ENCODE measurements around the gene ATP2B3. TPM values are rescaled to one million over a fixed set of nuclear protein-coding genes. Genes with fewer than 3 reads are reported as not detected.

ATP2B3 gene
- 0.07 to 0.23 TPM (median 0.15 TPM) in 5 replicates for total RNA-seq (2022; extraction: Qiagen RNA extraction; ENCODE audit: low read depth)

DNA sequence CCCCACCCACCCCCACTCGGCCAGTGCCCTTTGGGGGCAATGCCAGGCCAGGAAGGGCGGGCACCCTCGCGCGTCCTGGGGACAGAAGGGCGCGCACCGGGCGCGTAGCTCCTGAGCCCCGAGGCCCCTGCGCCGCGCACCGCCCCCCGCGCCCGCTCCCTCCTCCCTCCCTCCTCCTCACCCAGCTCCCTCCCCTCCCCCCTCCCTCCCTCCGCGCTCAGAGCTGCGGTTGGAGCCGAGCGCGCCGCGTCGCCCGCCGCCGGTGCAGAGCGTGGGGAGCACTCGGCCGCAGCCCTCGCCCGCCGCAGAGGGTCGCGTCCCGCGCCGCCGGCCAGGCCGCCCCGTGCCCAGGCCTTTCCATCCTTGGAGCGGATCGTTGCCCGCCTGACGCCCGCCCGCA is at the start of gene ATP2B3:
TSS of gene ATP2B3 (plus strand) at position 220 of the 400 bp plus-strand sequence. CDS start 18,606 bp downstream, outside the sequence.

DNA sequence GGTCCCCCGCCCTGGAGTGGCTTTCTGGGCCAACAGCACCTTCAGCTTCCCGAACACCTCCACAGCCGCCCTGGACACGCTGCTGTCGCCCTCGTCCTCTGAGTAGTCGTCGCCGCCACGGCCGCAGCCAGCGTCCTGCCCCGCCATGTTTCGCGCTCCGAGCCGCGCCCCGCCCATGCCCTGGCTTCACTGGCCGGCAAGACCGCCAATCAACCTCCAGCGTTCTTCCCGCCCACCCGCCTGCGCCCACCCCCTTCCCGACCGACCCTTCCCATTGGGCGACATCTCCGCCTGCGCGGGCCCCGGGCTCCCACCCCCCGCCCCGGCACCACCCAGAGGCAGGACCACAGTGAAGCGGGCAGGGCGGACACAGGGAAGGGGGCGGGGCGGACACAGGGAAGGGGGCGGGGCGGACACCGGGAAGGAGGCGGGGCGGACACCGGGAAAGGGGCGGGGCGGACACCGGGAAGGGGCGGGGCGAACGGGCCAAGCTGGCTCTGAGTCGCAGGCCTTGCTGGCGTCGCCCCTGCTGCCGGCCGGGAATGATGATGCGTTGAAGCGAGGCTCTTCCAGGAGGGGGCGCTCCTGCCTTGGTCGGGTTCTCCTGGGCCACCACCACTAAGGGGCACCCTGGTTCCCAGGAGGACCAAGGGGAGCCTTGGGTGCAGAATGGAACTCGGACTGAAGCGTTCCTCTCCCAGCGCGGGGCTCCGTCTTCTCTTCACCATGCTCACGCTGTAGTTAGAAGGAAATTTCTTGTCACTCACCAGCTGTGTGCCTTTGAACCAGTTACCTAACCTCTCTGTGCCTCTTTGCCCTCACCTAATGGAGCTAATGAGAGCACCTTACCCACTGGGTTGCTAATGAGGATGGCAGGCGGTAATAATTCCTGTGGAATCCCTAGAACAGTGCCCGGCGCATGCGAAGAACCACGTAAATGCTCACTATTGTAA is 46.8 kb upstream of the ATP2B3 start, which contains the start of gene HAUS7:
TSS of gene HAUS7 (minus strand) at position 166 of the 953 bp plus-strand sequence. CDS start at position 147, 19 bp downstream.

DNA sequence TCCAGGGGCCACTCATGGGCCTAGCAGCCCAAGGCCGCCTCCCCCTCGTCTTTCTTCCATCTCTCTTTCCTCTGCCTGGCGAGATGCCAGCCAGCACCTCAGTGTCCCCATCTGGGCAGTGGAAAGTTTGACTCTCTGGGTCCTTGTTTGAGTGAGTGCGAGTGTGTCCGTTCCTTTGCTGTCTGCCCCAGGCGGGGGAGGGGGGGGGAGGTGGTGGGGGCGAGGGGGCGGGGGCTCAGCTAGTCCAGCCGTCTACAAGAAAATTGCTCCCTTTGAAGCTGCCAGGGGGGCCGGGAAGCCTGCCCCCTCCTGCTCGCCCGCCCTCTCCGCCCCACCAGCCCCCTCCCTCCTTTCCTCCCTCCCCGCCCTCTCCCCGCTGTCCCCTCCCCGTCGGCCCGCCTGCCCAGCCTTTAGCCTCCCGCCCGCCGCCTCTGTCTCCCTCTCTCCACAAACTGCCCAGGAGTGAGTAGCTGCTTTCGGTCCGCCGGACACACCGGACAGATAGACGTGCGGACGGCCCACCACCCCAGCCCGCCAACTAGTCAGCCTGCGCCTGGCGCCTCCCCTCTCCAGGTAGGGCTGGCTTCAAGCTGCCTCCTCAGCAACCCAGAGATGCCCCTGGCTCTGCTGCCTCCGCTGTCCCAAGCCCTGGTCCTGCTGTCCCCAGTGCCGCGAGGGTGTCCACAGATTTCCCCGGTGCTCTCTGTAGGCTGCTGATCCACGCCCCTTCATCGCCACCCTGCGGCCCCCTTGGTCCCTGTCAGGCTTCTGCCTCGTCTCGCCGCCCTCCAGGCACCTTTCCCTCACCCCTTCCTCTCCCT is 22.7 kb upstream of the ATP2B3 start, which contains the start of gene BGN:
TSS of gene BGN (plus strand) at position 440 of the 821 bp plus-strand sequence. CDS start 9,652 bp downstream, outside the sequence.

DNA sequence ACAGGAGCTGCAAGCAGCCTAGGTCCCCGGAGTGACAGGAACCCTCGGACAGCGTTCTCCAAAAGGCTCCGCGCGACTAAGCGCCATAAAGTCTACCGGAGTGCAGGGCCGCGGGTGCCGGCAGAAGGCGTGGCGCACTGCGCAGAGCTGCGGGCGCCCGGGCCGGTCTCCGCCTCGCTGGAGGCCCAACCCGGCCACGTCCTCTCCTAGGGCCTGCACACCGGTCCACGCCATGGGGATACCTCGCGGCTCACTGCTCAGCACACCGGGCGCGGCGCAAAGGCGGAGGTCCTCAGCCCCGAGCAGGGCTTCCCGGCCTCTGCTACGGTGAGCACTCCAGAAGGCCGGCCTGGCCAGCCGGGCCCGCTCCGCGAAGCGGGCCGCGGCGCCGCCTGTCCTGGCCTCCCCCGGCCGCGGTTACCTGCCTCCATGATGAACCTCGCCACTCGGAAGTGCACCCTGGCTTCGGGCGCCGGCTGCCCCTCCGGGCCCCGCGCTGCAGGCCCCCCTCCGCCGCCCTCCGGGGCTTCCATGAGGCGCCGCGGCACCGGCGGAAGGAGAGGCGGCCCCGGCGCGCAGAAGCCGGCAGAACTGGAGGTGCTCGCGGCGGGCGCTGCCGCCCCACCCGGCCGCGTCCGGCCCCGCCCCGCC is 81.2 kb downstream of the ATP2B3 start, which contains the start of gene CCNQ:
TSS of gene CCNQ (minus strand) at position 599 of the 651 bp plus-strand sequence. CDS start at position 533, 66 bp downstream.

Other genes with a start within 250 kb of the ATP2B3 start
- not detected in 5 replicates for gene PNMA6F, start 195.9 kb upstream of the ATP2B3 start, total RNA-seq (2022; extraction: Qiagen RNA extraction; ENCODE audit: low read depth)
- 4.8 to 6.5 TPM (median 6.0 TPM) in 5 replicates for gene ZNF275, start 183.5 kb upstream of the ATP2B3 start, total RNA-seq (2022; extraction: Qiagen RNA extraction; ENCODE audit: low read depth)
- gene PNMA6E, start 116.3 kb upstream of the ATP2B3 start, total RNA-seq (2022; extraction: Qiagen RNA extraction; ENCODE audit: low read depth) = 0.07 TPM in 1 of 5 replicates, not detected in the others
- gene ZFP92, start 106.2 kb upstream of the ATP2B3 start, total RNA-seq (2022; extraction: Qiagen RNA extraction; ENCODE audit: low read depth) = 0.42 to 0.59 TPM (median 0.57 TPM) in 5 replicates
- 1.1 to 1.7 TPM (median 1.2 TPM) in 5 replicates for gene TREX2, start 71.6 kb upstream of the ATP2B3 start, total RNA-seq (2022; extraction: Qiagen RNA extraction; ENCODE audit: low read depth)
- 49.8 to 59.6 TPM (median 54.3 TPM) in 5 replicates for gene HAUS7, start 47.1 kb upstream of the ATP2B3 start, total RNA-seq (2022; extraction: Qiagen RNA extraction; ENCODE audit: low read depth)
- gene BGN, start 22.7 kb upstream of the ATP2B3 start, total RNA-seq (2022; extraction: Qiagen RNA extraction; ENCODE audit: low read depth) = 0.07 TPM in 1 of 5 replicates, not detected in the others
- 44.6 to 59.4 TPM (median 58.5 TPM) in 5 replicates for gene CCNQ, start 81.5 kb downstream of the ATP2B3 start, total RNA-seq (2022; extraction: Qiagen RNA extraction; ENCODE audit: low read depth)
- gene DUSP9, start 129.6 kb downstream of the ATP2B3 start, total RNA-seq (2022; extraction: Qiagen RNA extraction; ENCODE audit: low read depth) = 1.00 to 1.8 TPM (median 1.5 TPM) in 5 replicates
- gene PNCK, start 156.2 kb downstream of the ATP2B3 start, total RNA-seq (2022; extraction: Qiagen RNA extraction; ENCODE audit: low read depth) = 0.13 to 0.31 TPM (median 0.24 TPM) in 4 of 5 replicates, not detected in the other
- gene SLC6A8, start 170.3 kb downstream of the ATP2B3 start, total RNA-seq (2022; extraction: Qiagen RNA extraction; ENCODE audit: low read depth) = 11.3 to 13.3 TPM (median 11.9 TPM) in 5 replicates
- gene BCAP31, start 206.7 kb downstream of the ATP2B3 start, total RNA-seq (2022; extraction: Qiagen RNA extraction; ENCODE audit: low read depth) = 350 to 420 TPM (median 366 TPM) in 5 replicates
- gene ABCD1, start 207.2 kb downstream of the ATP2B3 start, total RNA-seq (2022; extraction: Qiagen RNA extraction; ENCODE audit: low read depth) = 2.3 to 4.7 TPM (median 3.6 TPM) in 5 replicates
- 2.4 to 4.3 TPM (median 3.6 TPM) in 5 replicates for gene PLXNB3, start 246.6 kb downstream of the ATP2B3 start, total RNA-seq (2022; extraction: Qiagen RNA extraction; ENCODE audit: low read depth)

Data from A549 treated with GW870086 at 1 μM for 4 hours (cell line).